K562 (cell line): ENCODE data around the gene ATMIN. TPM values are rescaled to one million over a fixed set of nuclear protein-coding genes. Genes with fewer than 3 reads are reported as not detected.

Experiments
- BRCA1 ChIP-seq, 2 experiments: fragments of 450-650 bp in 1 of 2; sonication (generic) in 1 of 2; formaldehyde crosslinking in 1 of 2; IDR thresholded peaks; 2 replicates each; pipeline versions ENCODE4 v1.5.0 to v1.6.1; 2017 to 2020; ENCODE audit warnings: mild to moderate bottlenecking in 1 of 2, missing genetic modification reagents in 1 of 2
- DMBX1 ChIP-seq: fragments of 250-450 bp; sonication (Bioruptor Pico); IDR thresholded peaks from 2 replicates; pipeline ENCODE4 v1.8.0; 2022; ENCODE audit warnings: inconsistent platforms, mild to moderate bottlenecking, moderate library complexity, borderline replicate concordance
- DPF2 ChIP-seq: fragments of 450-650 bp; IDR thresholded peaks from 2 replicates; pipeline ENCODE4 v1.6.1; 2016
- GTF2A2 ChIP-seq: IDR thresholded peaks from 2 replicates; pipeline ENCODE4 v1.6.1; 2016; ENCODE audit warnings: mild to moderate bottlenecking, missing genetic modification characterization, missing compliant biosample characterization
- GTF2E2 ChIP-seq: fragments of 200-800 bp; sonication (Bioruptor generic); IDR thresholded peaks from 2 replicates; pipeline ENCODE4 v1.6.1; 2016; ENCODE audit warnings: missing genetic modification characterization, missing compliant biosample characterization
- KLF1 ChIP-seq: fragments of 450-650 bp; IDR thresholded peaks from 2 replicates; pipeline ENCODE4 v1.6.1; 2016; ENCODE audit warnings: missing genetic modification characterization, missing compliant biosample characterization
- POLR2AphosphoS2 ChIP-seq: IDR thresholded peaks from 2 replicates; pipeline ENCODE4 v1.6.1; 2012; ENCODE audit warnings: low read length, improper control_type of control experiment
- SIX5 ChIP-seq, 2 experiments: IDR thresholded peaks; 2 replicates each; pipeline ENCODE4 v1.6.1; 2011; ENCODE audit warnings: low read length in 2 of 2, borderline replicate concordance in 1 of 2, low read depth in 1 of 2, mild to moderate bottlenecking in 1 of 2, moderate library complexity in 1 of 2; ENCODE audit not compliant: insufficient read depth in 1 of 2
- SMAD4 ChIP-seq: fragments of 250-450 bp; sonication (Bioruptor Pico); conservative IDR thresholded peaks from 2 replicates; pipeline ENCODE4 v1.8.0; 2021; ENCODE audit warnings: inconsistent platforms, mild to moderate bottlenecking, moderate library complexity
- SP2 ChIP-seq: IDR thresholded peaks from 2 replicates; pipeline ENCODE4 v1.6.1; 2011; ENCODE audit warnings: mild to moderate bottlenecking, low read depth, low read length, moderate library complexity; ENCODE audit not compliant: poor library complexity, severe bottlenecking; ENCODE audit errors: extremely low read depth
- ZC3H8 ChIP-seq: fragments of 450-650 bp; IDR thresholded peaks from 2 replicates; pipeline ENCODE4 v1.6.1; 2017
- ZNF165 ChIP-seq: fragments of 250-450 bp; sonication (Bioruptor Pico); IDR thresholded peaks from 2 replicates; pipeline ENCODE4 v1.4.0; 2020; ENCODE audit warnings: borderline replicate concordance
- polyA plus RNA-seq, 8 experiments: library from polyadenylated mRNA; depleted of rRNA in 4 of 8; stranded (reverse) in 5 of 8; unstranded in 3 of 8; fragments of >200 nt; fragmentation: Nextera tagmentation in 2 of 8; fragmentation: Illumina TruSeq in 1 of 8; extraction: Ambion mirVana in 2 of 8; extraction: Trizol in 1 of 8; gene quantifications; 2 replicates each; pipeline versions ENCODE4 v1.2.1 to v1.2.3, GENCODE V29; 2011 to 2014; ENCODE audit warnings: inconsistent platforms in 1 of 8, missing spikeins in 1 of 8
- total RNA-seq, 7 experiments: library from RNA; depleted of rRNA in 6 of 7; stranded (reverse); fragments of >200 nt in 6 of 7; fragmentation: Illumina TruSeq in 2 of 7; extraction: Trizol in 2 of 7; gene quantifications; 2 replicates each; pipeline versions ENCODE4 v1.2.1 to v1.2.3, GENCODE V29; 2011 to 2021; ENCODE audit warnings: low replicate concordance in 1 of 7
- TF ChIP-seq, protein P1 (sequence below), 3 experiments: fragments of 200-800 bp in 1 of 3; sonication (Bioruptor generic) in 1 of 3; sonication (generic) in 1 of 3; formaldehyde crosslinking in 1 of 3; IDR thresholded peaks; 2 replicates each; pipeline versions ENCODE4 v1.6.1 to v1.8.0; 2016 to 2022; ENCODE audit warnings: mild to moderate bottlenecking in 2 of 3, missing compliant biosample characterization in 2 of 3, missing genetic modification characterization in 2 of 3, missing genetic modification reagents in 1 of 3
- TF ChIP-seq, protein P2 (sequence below), 2 experiments: fragments of 450-650 bp; formaldehyde crosslinking in 1 of 2; IDR thresholded peaks; 2 replicates each; pipeline versions ENCODE4 v1.4.0 to v1.6.1; 2014 to 2020; ENCODE audit warnings: mild to moderate bottlenecking in 2 of 2, borderline replicate concordance in 1 of 2, low read depth in 1 of 2
- TF ChIP-seq, protein P3 (sequence below): sonication (generic); formaldehyde crosslinking; IDR thresholded peaks from 2 replicates; pipeline ENCODE4 v1.9.0; 2022; ENCODE audit warnings: mild to moderate bottlenecking, missing genetic modification reagents

Gene ATMIN
- total and polyA plus RNA-seq, 9 of the 15 experiments (the other 6 are each of a cell fraction or from before 2014, with no cell fraction given), result 6.7 to 40.9 (median 23.4) TPM

DNA sequence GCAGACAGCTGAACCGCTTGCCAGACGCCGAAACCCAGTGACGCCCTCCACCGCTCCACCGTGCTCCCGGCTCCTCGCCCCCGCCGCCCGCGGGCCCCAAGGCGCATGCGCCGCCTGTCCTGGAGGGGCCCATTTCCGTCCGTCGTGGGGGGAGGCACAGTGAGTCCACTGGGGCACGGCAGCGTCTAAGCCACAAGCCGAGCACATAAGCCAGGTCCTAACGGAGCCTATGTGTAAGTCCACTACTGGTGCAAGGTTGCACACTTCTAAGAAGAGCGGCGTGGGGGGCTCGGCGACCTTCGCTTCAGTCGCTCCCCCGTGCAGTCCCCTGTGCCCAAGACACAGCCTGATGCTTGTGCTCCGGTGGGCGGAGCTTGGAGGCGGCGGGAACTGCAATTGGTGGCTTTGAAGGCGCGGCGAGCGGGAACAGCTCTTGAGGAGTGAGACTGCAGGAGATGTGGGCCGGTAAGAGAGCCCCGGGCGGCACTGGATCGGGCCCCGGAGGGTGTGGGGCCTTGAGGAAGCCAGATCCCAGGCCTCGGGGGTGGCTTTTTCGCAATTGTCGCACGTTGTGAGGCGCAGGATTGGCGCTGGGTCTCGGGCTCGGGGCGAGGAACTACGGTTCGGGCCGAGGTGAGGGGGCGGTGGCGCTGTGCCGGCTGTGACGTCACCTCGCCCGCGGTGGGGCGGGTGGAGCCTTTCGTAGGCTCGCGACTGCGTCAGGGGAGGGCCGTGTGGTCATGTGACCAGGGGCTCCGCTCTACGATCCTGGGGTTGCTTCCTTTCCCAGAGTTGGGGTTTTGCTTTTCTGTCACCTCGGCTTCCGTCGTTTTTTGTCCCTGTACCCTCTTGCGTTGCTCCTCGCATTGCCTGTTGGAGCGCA is 28.6 kb upstream of the ATMIN start, which contains the start of the genes CENPN and CMC2 (continued):
- TF ChIP-seq, protein P1, sequence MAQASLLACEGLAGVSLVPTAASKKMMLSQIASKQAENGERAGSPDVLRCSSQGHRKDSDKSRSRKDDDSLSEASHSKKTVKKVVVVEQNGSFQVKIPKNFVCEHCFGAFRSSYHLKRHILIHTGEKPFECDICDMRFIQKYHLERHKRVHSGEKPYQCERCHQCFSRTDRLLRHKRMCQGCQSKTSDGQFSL (CRISPR knock-in tag; IDR thresholded peaks at IDR 0.05), result peak; percentile 86
- TF ChIP-seq, protein P1 (tag; IDR thresholded peaks at IDR 0.05), result no peak
- peak; percentile 61; the same call in 1 of the 2 replicates for TF ChIP-seq DMBX1 (CRISPR knock-in tag)
- peak; percentile 30 to 46; a peak in 1 of 4 replicates for TF ChIP-seq SIX5 (IDR thresholded peaks at IDR 0.05; ENCODE audit: borderline replicate concordance in 1 of 2, insufficient read depth in 1 of 2, low read depth in 1 of 2, low read length in 2 of 2)
- TF ChIP-seq, protein P2, sequence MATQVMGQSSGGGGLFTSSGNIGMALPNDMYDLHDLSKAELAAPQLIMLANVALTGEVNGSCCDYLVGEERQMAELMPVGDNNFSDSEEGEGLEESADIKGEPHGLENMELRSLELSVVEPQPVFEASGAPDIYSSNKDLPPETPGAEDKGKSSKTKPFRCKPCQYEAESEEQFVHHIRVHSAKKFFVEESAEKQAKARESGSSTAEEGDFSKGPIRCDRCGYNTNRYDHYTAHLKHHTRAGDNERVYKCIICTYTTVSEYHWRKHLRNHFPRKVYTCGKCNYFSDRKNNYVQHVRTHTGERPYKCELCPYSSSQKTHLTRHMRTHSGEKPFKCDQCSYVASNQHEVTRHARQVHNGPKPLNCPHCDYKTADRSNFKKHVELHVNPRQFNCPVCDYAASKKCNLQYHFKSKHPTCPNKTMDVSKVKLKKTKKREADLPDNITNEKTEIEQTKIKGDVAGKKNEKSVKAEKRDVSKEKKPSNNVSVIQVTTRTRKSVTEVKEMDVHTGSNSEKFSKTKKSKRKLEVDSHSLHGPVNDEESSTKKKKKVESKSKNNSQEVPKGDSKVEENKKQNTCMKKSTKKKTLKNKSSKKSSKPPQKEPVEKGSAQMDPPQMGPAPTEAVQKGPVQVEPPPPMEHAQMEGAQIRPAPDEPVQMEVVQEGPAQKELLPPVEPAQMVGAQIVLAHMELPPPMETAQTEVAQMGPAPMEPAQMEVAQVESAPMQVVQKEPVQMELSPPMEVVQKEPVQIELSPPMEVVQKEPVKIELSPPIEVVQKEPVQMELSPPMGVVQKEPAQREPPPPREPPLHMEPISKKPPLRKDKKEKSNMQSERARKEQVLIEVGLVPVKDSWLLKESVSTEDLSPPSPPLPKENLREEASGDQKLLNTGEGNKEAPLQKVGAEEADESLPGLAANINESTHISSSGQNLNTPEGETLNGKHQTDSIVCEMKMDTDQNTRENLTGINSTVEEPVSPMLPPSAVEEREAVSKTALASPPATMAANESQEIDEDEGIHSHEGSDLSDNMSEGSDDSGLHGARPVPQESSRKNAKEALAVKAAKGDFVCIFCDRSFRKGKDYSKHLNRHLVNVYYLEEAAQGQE (IDR thresholded peaks at IDR 0.05; ENCODE audit: borderline replicate concordance), result peak; percentile 82
- TF ChIP-seq, protein P2 (CRISPR knock-in tag; IDR thresholded peaks at IDR 0.05; ENCODE audit: low read depth), result peak; percentile 89; the same call in 1 of the 2 replicates
- TF ChIP-seq GTF2A2 (tag), result peak; percentile 60; the same call in 1 of the 2 replicates
- peak; percentile 70; the same call in 1 of the 2 replicates for TF ChIP-seq ZNF165 (CRISPR knock-in tag)
- 0 out of 2 replicates have a peak, but pooled peaks have one; percentile 31 for TF ChIP-seq POLR2AphosphoS2
- no peak; the same call in 1 of the 2 replicates for TF ChIP-seq GTF2E2 (tag)
- TF ChIP-seq, protein P3, sequence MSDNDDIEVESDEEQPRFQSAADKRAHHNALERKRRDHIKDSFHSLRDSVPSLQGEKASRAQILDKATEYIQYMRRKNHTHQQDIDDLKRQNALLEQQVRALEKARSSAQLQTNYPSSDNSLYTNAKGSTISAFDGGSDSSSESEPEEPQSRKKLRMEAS (CRISPR knock-in tag), result peak; percentile 67
- TF ChIP-seq ZC3H8, result peak; percentile 79; the same call in 1 of the 2 replicates
- peak; percentile 81 for TF ChIP-seq KLF1
- TF ChIP-seq DPF2, result peak; percentile 69; the same call in 1 of the 2 replicates
- no peak for TF ChIP-seq SP2
- TF ChIP-seq SMAD4 (CRISPR knock-in tag), result peak; percentile 41; the same call in 1 of the 2 replicates
- no peak for TF ChIP-seq BRCA1 (IDR thresholded peaks at IDR 0.05)
- TF ChIP-seq BRCA1 (CRISPR knock-in tag; IDR thresholded peaks at IDR 0.05), result no peak
